WTC11 (cell line): ENCODE measurements around the gene ATP2B1.

Experiments
- CTCF ChIP-seq: fragments of 200-600 bp; IDR thresholded peaks from 2 replicates; pipeline ENCODE4 v1.8.0; 2022; ENCODE audit warnings: antibody characterized with exemption
- FOXJ3 ChIP-seq: sonication (generic); formaldehyde crosslinking; IDR thresholded peaks from 2 replicates; pipeline ENCODE4 v1.9.0; 2021; ENCODE audit warnings: missing genetic modification reagents, mild to moderate bottlenecking, borderline replicate concordance
- FOXP1 ChIP-seq: sonication (generic); formaldehyde crosslinking; IDR thresholded peaks from 2 replicates; pipeline ENCODE4 v1.8.0; 2022; ENCODE audit warnings: missing genetic modification reagents, mild to moderate bottlenecking, moderate library complexity, borderline replicate concordance
- HMGA2 ChIP-seq: fragments of 250-450 bp; sonication (Bioruptor Pico); IDR thresholded peaks from 2 replicates; pipeline ENCODE4 v1.4.0; 2021; ENCODE audit warnings: mild to moderate bottlenecking, moderate library complexity
- JUN ChIP-seq: sonication (generic); formaldehyde crosslinking; IDR thresholded peaks from 2 replicates; pipeline ENCODE4 v1.8.0; 2023; ENCODE audit warnings: mild to moderate bottlenecking, missing genetic modification reagents
- NR2C2 ChIP-seq: sonication (generic); formaldehyde crosslinking; IDR thresholded peaks from 2 replicates; pipeline ENCODE4 v1.8.0; 2022; ENCODE audit warnings: mild to moderate bottlenecking, missing genetic modification reagents
- OVOL2 ChIP-seq: fragments of 250-450 bp; sonication (Bioruptor Pico); IDR thresholded peaks from 2 replicates; pipeline ENCODE4 v1.9.0; 2021; ENCODE audit warnings: mild to moderate bottlenecking, borderline replicate concordance
- USF1 ChIP-seq: sonication (generic); formaldehyde crosslinking; IDR thresholded peaks from 2 replicates; pipeline ENCODE4 v1.8.0; 2022; ENCODE audit warnings: mild to moderate bottlenecking, missing genetic modification reagents
- USF2 ChIP-seq: sonication (generic); formaldehyde crosslinking; IDR thresholded peaks from 2 replicates; pipeline ENCODE4 v1.8.1; 2023; ENCODE audit warnings: mild to moderate bottlenecking, missing genetic modification reagents, moderate library complexity
- ZNF232 ChIP-seq: sonication (generic); formaldehyde crosslinking; IDR thresholded peaks from 2 replicates; pipeline ENCODE4 v1.8.0; 2022; ENCODE audit warnings: mild to moderate bottlenecking, missing genetic modification reagents
- ZNF263 ChIP-seq: sonication (generic); formaldehyde crosslinking; IDR thresholded peaks from 2 replicates; pipeline ENCODE4 v1.8.1; 2022; ENCODE audit warnings: low read depth, mild to moderate bottlenecking, moderate library complexity, missing genetic modification reagents
- TF ChIP-seq, protein P1 (sequence below): sonication (generic); formaldehyde crosslinking; IDR thresholded peaks from 2 replicates; pipeline ENCODE4 v1.8.0; 2022; ENCODE audit warnings: mild to moderate bottlenecking, missing genetic modification reagents
- TF ChIP-seq, protein P2 (sequence below): sonication (generic); formaldehyde crosslinking; IDR thresholded peaks from 2 replicates; pipeline ENCODE4 v1.8.1; 2023; ENCODE audit warnings: mild to moderate bottlenecking, moderate library complexity, missing genetic modification reagents
- TF ChIP-seq, protein P3 (sequence below): sonication (generic); formaldehyde crosslinking; IDR thresholded peaks from 2 replicates; pipeline ENCODE4 v1.8.1; 2022; ENCODE audit warnings: low read depth, mild to moderate bottlenecking, moderate library complexity, missing genetic modification reagents, borderline replicate concordance

DNA sequence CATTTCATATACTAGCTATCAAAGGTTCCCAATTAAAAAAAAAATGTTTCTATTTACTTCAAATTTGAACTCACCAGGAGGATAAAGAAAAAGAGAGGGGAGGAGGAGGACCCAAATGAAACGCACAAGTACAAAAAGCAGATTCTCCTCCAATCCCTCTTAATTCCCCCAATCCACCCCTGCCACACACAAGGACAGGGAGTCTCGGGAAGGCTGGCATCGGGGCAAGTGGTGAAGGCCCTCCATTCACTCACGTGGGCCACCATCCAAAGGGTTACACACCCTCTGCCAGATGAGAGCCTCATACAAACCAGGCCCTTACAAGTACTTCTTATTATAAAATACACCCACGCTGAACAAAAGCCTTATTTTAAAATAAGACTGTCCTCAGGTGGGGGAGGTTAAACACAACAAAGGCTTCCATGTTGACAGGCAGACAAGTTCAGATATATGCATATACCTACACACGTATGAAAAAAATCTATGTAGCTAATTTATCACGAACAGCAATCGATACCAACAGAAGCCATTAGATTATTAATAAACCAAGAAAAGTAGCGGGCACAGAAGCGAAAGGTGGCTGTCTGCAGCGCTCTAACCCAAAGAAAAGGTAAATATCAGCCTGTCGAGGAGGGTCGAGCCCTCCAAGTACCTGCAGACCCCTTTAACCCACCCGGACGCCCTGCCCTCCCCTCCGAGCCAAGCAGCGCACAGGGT, 1.5 kb downstream of the ATP2B1 start:
- TF ChIP-seq FOXJ3 (CRISPR knock-in tag) (no peak), USF2 (CRISPR knock-in tag) (no peak), CTCF (no peak), JUN (CRISPR knock-in tag) (no peak), ZNF263 (CRISPR knock-in tag) (no peak), ZNF232 (CRISPR knock-in tag) (no peak), HMGA2 (no peak), OVOL2 (no peak), NR2C2 (no peak), USF1 (no peak), FOXP1 (CRISPR knock-in tag) (no peak)
- TF ChIP-seq, protein P1, sequence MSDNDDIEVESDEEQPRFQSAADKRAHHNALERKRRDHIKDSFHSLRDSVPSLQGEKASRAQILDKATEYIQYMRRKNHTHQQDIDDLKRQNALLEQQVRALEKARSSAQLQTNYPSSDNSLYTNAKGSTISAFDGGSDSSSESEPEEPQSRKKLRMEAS (CRISPR knock-in tag), result no peak
- TF ChIP-seq, protein P2, sequence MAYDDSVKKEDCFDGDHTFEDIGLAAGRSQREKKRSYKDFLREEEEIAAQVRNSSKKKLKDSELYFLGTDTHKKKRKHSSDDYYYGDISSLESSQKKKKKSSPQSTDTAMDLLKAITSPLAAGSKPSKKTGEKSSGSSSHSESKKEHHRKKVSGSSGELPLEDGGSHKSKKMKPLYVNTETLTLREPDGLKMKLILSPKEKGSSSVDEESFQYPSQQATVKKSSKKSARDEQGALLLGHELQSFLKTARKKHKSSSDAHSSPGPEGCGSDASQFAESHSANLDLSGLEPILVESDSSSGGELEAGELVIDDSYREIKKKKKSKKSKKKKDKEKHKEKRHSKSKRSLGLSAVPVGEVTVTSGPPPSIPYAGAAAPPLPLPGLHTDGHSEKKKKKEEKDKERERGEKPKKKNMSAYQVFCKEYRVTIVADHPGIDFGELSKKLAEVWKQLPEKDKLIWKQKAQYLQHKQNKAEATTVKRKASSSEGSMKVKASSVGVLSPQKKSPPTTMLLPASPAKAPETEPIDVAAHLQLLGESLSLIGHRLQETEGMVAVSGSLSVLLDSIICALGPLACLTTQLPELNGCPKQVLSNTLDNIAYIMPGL, result no peak
- TF ChIP-seq, protein P3, sequence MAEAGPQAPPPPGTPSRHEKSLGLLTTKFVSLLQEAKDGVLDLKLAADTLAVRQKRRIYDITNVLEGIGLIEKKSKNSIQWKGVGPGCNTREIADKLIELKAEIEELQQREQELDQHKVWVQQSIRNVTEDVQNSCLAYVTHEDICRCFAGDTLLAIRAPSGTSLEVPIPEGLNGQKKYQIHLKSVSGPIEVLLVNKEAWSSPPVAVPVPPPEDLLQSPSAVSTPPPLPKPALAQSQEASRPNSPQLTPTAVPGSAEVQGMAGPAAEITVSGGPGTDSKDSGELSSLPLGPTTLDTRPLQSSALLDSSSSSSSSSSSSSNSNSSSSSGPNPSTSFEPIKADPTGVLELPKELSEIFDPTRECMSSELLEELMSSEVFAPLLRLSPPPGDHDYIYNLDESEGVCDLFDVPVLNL (CRISPR knock-in tag), result no peak
